ENCODE measurements around the gene PPP1R1B. TPM values are rescaled to one million over a fixed set of nuclear protein-coding genes. Genes with fewer than 3 reads are reported as not detected.

Gene PPP1R1B
- total RNA-seq, 4 donors from 2014 or later = 43.7 to 112 (median 70.4) TPM

GRCh38 chr17:39605492-39606433 lies 21.0 kb upstream of the PPP1R1B start:
- DNase-seq (ENCODE audit: low spot score in 2 of 2) = peak in 1 of 2 donors; percentile 61
- H3K4me3 ChIP-seq = peak overlapping the region; percentile 43
- peaks cover 98% of the 10 kb centered on the region for H3K27me3 ChIP-seq
- WGBS = 2% methylated on average over 69 of the region's 102 CpGs
- TF ChIP-seq POLR2A (IDR thresholded peaks at IDR 0.05) (no peak), POLR2AphosphoS5 (IDR thresholded peaks at IDR 0.05) (no peak), EP300 (IDR thresholded peaks at IDR 0.05) (no peak)
- TF ChIP-seq, protein P1, sequence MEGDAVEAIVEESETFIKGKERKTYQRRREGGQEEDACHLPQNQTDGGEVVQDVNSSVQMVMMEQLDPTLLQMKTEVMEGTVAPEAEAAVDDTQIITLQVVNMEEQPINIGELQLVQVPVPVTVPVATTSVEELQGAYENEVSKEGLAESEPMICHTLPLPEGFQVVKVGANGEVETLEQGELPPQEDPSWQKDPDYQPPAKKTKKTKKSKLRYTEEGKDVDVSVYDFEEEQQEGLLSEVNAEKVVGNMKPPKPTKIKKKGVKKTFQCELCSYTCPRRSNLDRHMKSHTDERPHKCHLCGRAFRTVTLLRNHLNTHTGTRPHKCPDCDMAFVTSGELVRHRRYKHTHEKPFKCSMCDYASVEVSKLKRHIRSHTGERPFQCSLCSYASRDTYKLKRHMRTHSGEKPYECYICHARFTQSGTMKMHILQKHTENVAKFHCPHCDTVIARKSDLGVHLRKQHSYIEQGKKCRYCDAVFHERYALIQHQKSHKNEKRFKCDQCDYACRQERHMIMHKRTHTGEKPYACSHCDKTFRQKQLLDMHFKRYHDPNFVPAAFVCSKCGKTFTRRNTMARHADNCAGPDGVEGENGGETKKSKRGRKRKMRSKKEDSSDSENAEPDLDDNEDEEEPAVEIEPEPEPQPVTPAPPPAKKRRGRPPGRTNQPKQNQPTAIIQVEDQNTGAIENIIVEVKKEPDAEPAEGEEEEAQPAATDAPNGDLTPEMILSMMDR (IDR thresholded peaks at IDR 0.05) = no peak
- H3K36me3 ChIP-seq = no peaks in the 10 kb centered on the region
- H3K9me3 ChIP-seq = no peaks in the 10 kb centered on the region
- no peak overlapping the region for H3K27ac ChIP-seq
- peaks cover 46% of the 10 kb centered on the region for H3K4me1 ChIP-seq

- H3K9me3 ChIP-seq = no peaks in the 10 kb centered on the region
- WGBS = 3% methylated on average over 16 of the region's 66 CpGs
- H3K4me3 ChIP-seq = peak overlapping the region; percentile 43
- no peak for TF ChIP-seq POLR2A (IDR thresholded peaks at IDR 0.05)
- TF ChIP-seq EP300 (IDR thresholded peaks at IDR 0.05) = no peak
- TF ChIP-seq, protein P1 (IDR thresholded peaks at IDR 0.05) = no peak
- no peaks in the 10 kb centered on the region for H3K36me3 ChIP-seq
- DNase-seq (ENCODE audit: low spot score in 2 of 2) = peak in 1 of 2 donors; percentile 60
- H3K4me1 ChIP-seq = peaks cover 46% of the 10 kb centered on the region
- H3K27me3 ChIP-seq = peaks cover 98% of the 10 kb centered on the region
- H3K27ac ChIP-seq = no peak overlapping the region
Measured at GRCh38 chr17:39606434-39607056, 20.2 kb upstream of the PPP1R1B start.

- TF ChIP-seq EP300 (IDR thresholded peaks at IDR 0.05) (no peak), POLR2AphosphoS5 (IDR thresholded peaks at IDR 0.05) (no peak), POLR2A (IDR thresholded peaks at IDR 0.05) (no peak)
- TF ChIP-seq, protein P1 (IDR thresholded peaks at IDR 0.05) = no peak
- Histone ChIP-seq H3K27ac (no peak overlapping the region), H3K27me3 (peaks cover 96% of the 10 kb centered on the region), H3K4me1 (peaks cover 46% of the 10 kb centered on the region), H3K4me3 (peak overlapping the region; percentile 43), H3K9me3 (no peaks in the 10 kb centered on the region), H3K36me3 (no peaks in the 10 kb centered on the region)
- peak in 1 of 2 donors; percentile 48 for DNase-seq (ENCODE audit: low spot score in 2 of 2)
- 4% methylated on average over 22 of the region's 40 CpGs for WGBS
Measured at GRCh38 chr17:39607057-39607850, 19.5 kb upstream of the PPP1R1B start.

- peak in 1 of 2 donors; percentile 43 for DNase-seq (ENCODE audit: low spot score in 2 of 2)
- peaks cover 96% of the 10 kb centered on the region for H3K27me3 ChIP-seq
- 5% methylated on average over 10 of the region's 20 CpGs for WGBS
- H3K4me1 ChIP-seq = peaks cover 46% of the 10 kb centered on the region
- no peak within 1 kb of the TSS for H3K27ac ChIP-seq
- no peaks in the 10 kb centered on the region for H3K36me3 ChIP-seq
- H3K4me3 ChIP-seq = peak within 1 kb of the TSS; percentile 43
- no peak for TF ChIP-seq POLR2A (IDR thresholded peaks at IDR 0.05)
- TF ChIP-seq, protein P1 (IDR thresholded peaks at IDR 0.05) = no peak
- no peak for TF ChIP-seq POLR2AphosphoS5 (IDR thresholded peaks at IDR 0.05)
- no peak for TF ChIP-seq EP300 (IDR thresholded peaks at IDR 0.05)
- no peaks in the 10 kb centered on the region for H3K9me3 ChIP-seq
Measured at GRCh38 chr17:39607851-39608130, 19.0 kb upstream of the PPP1R1B start, which contains the start of gene NEUROD2. NEUROD2 (minus strand) TSS chr17:39607920; CDS start chr17:39606599, 1,321 bp downstream.

Measured in suprapubic skin (tissue), 4 donors.